GM12874 (cell line): Measurements from ENCODE around the gene KRTAP10-2.
A peak's percentile ranks its signal among the peaks of the same experiment; 100 is the strongest.

Source experiments
- CTCF ChIP-seq: IDR thresholded peaks from 2 replicates; pipeline ENCODE4 v1.5.1; 2011; ENCODE audit warnings: low read depth, mild to moderate bottlenecking, control low read depth, low read length, moderate library complexity; ENCODE audit not compliant: insufficient read depth

The KRTAP10-2 gene

GRCh38 chr21:44511219-44511937 is 39.9 kb downstream of the KRTAP10-2 start:
- no peak for TF ChIP-seq CTCF

- peak; percentile 90 for TF ChIP-seq CTCF
These were observed 40.6 kb downstream of the KRTAP10-2 start for GRCh38 chr21:44510508-44511218.

- no peak for TF ChIP-seq CTCF
These were observed 41.2 kb downstream of the KRTAP10-2 start for GRCh38 chr21:44510109-44510507.

- TF ChIP-seq CTCF = peak; percentile 36
These were observed 41.8 kb downstream of the KRTAP10-2 start for GRCh38 chr21:44509539-44509938.

GRCh38 chr21:44508711-44509445 is 42.4 kb downstream of the KRTAP10-2 start:
- no peak for TF ChIP-seq CTCF

- TF ChIP-seq CTCF = no peak
These were observed 42.9 kb downstream of the KRTAP10-2 start for GRCh38 chr21:44508426-44508710.

- TF ChIP-seq CTCF = no peak
These were observed 43.5 kb downstream of the KRTAP10-2 start for GRCh38 chr21:44507673-44508425.
